OCI-LY7 (cell line): ENCODE data around the gene SP7. TPM values are rescaled to one million over a fixed set of nuclear protein-coding genes. Genes with fewer than 3 reads are reported as not detected.

ENCODE experiments used
- BruUV-seq: library from RNA; stranded (reverse); fragments of 400-500 nt; replicated peaks from 2 replicates; lab custom pipeline; 2021; lab: Mats Ljungman, UMichigan
- CTCF ChIA-PET: fragments of 300-600 bp; sonication (Branson Sonifier 250); formaldehyde crosslinking; loops from one replicate; lab custom pipeline; 2022; ENCODE audit warnings: antibody characterized with exemption; ENCODE audit not compliant: unreplicated experiment; lab: Charles Lee
- POLR2A ChIA-PET: fragments of 300-600 bp; sonication (Branson Sonifier 250); formaldehyde crosslinking; loops from one replicate; lab custom pipeline; 2022; ENCODE audit warnings: antibody characterized with exemption; lab: Charles Lee
- DNase-seq: peaks from one replicate; pipeline ENCODE4 v3.0.0-alpha.2; 2015; ENCODE audit warnings: low spot score
- H2AFZ ChIP-seq: fragments of 200-600 bp; sonication (generic), shearing (Covaris generic); 2 replicates; pipeline ENCODE4 v1.6.1; 2014; ENCODE audit warnings: mild to moderate bottlenecking, antibody characterized with exemption, low read length, moderate library complexity
- H3K27ac ChIP-seq: fragments of 200-600 bp; sonication (generic); 2 replicates; pipeline ENCODE4 v1.5.1; 2014; ENCODE audit warnings: mixed run types, low read depth, mild to moderate bottlenecking, moderate library complexity, low read length, inconsistent platforms; ENCODE audit not compliant: poor library complexity, severe bottlenecking
- H3K36me3 ChIP-seq: fragments of 200-600 bp; sonication (generic); 2 replicates; pipeline ENCODE4 v1.6.1; 2014; ENCODE audit warnings: mild to moderate bottlenecking, antibody characterized with exemption, low read length, moderate library complexity, mixed read lengths; ENCODE audit not compliant: insufficient read depth
- H3K4me1 ChIP-seq: fragments of 200-600 bp; sonication (generic); 2 replicates; pipeline ENCODE4 v1.5.1; 2014; ENCODE audit warnings: mild to moderate bottlenecking, low read length; ENCODE audit not compliant: insufficient read depth, poor library complexity, severe bottlenecking
- H3K4me2 ChIP-seq: fragments of 200-600 bp; sonication (generic); 2 replicates; pipeline ENCODE4 v1.6.1; 2014; ENCODE audit warnings: mild to moderate bottlenecking, low read length
- H3K4me3 ChIP-seq: fragments of 200-600 bp; sonication (generic); 2 replicates; pipeline ENCODE4 v1.5.1; 2014; ENCODE audit warnings: mild to moderate bottlenecking, low read depth, low read length; ENCODE audit not compliant: poor library complexity, severe bottlenecking
- H3K79me2 ChIP-seq: fragments of 200-600 bp; sonication (generic); 2 replicates; pipeline ENCODE4 v1.6.1; 2016; ENCODE audit warnings: low read depth, mild to moderate bottlenecking, low read length, moderate library complexity, mixed read lengths; ENCODE audit not compliant: insufficient read depth
- H3K9me2 ChIP-seq: fragments of 200-600 bp; sonication (generic); 2 replicates; pipeline ENCODE4 v1.6.1; 2016; ENCODE audit warnings: mild to moderate bottlenecking, low read length, mixed read lengths; ENCODE audit not compliant: insufficient read depth
- H3K9me3 ChIP-seq: fragments of 200-600 bp; sonication (generic); 2 replicates; pipeline ENCODE4 v1.6.1; 2014; ENCODE audit warnings: mild to moderate bottlenecking, mixed run types, low read length, mixed read lengths
- H4K20me1 ChIP-seq: fragments of 200-600 bp; sonication (generic); 2 replicates; pipeline ENCODE4 v1.6.1; 2014; ENCODE audit warnings: mild to moderate bottlenecking, antibody characterized with exemption, low read length, moderate library complexity, mixed read lengths; ENCODE audit not compliant: insufficient read depth
- CTCF ChIP-seq: fragments of 200-600 bp; sonication (generic); conservative IDR thresholded peaks from 2 replicates; pipeline ENCODE4 v1.5.1; 2014; ENCODE audit warnings: mild to moderate bottlenecking, antibody characterized with exemption, low read length, moderate library complexity, mixed read lengths
- EZH2phosphoT487 ChIP-seq: fragments of 200-600 bp; sonication (generic); IDR thresholded peaks from 2 replicates; pipeline ENCODE4 v1.6.1; 2018; ENCODE audit warnings: low read depth, borderline replicate concordance, mild to moderate bottlenecking, mixed run types, antibody characterized with exemption, low read length, moderate library complexity, mixed read lengths
- intact Hi-C: fragments of 100-400 bp; cut with micrococcal nuclease; formaldehyde crosslinking; loops from one replicate; pipeline ENCODE4 v1.10.0; 2022; ENCODE audit not compliant: unreplicated experiment
- total RNA-seq, 2 experiments: library from RNA; depleted of rRNA in 1 of 2; stranded (reverse); fragments of >200 nt in 1 of 2; shearing (Covaris generic) in 1 of 2; gene quantifications; 2 replicates each; pipeline ENCODE4 v1.2.3, GENCODE V29; 2014 to 2022

Gene SP7
- total RNA-seq, 2 experiments from 2014 or later = 0.16 to 0.27 TPM

DNA sequence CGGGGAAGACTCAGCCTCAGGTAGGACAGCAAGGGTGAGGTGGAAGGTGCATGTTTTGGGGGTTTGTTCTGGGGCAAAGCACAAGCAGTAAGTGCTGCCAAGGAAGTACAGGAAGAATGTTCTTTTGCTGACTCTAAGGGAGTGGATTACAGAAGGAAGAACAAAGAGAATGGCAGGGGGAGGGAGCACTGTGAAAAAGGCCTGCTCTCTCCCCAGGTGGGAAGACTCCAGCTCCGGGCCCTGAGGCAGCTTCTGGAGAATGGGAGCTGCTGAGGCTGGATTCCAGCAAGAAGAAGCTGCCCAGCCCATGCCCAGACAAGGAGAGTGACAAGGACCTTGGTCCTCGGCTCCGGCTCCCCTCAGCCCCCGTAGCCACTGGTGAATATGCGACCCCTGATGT is 47.8 kb downstream of the SP7 start:
- Histone ChIP-seq H3K27ac (no peak overlapping the region), H3K9me3 (no peaks in the 10 kb centered on the region), H4K20me1 (no peaks in the 10 kb centered on the region), H3K4me2 (no peak overlapping the region), H2AFZ (no peak overlapping the region), H3K36me3 (peaks cover 90% of the 10 kb centered on the region), H3K4me1 (no peaks in the 10 kb centered on the region), H3K79me2 (no peaks in the 10 kb centered on the region), H3K9me2 (no peaks in the 10 kb centered on the region), H3K4me3 (no peak overlapping the region)
- ChIA-PET CTCF (interaction anchor here (0.6 to 1.4 kb wide), 4 partner anchors 19 to 221 kb away, joined by 3 to 4 read pairs (median 3); no protein-coding TSS in a partner anchor), POLR2A (interaction anchor here (0.8 kb wide), 1 partner anchor 20 kb away, joined by 3 read pairs; the partner anchor contains the start of gene ESPL1)
- TF ChIP-seq CTCF = no peak
- no peak for TF ChIP-seq EZH2phosphoT487
- DNase-seq = no peak
- no TSS peak for BruUV-seq
- intact Hi-C loops = no loop called here

GRCh38 chr12:53287741-53288216 is 48.4 kb downstream of the SP7 start:
- BruUV-seq = no TSS peak
- no peak for TF ChIP-seq EZH2phosphoT487
- peak; percentile 90 for TF ChIP-seq CTCF

DNA sequence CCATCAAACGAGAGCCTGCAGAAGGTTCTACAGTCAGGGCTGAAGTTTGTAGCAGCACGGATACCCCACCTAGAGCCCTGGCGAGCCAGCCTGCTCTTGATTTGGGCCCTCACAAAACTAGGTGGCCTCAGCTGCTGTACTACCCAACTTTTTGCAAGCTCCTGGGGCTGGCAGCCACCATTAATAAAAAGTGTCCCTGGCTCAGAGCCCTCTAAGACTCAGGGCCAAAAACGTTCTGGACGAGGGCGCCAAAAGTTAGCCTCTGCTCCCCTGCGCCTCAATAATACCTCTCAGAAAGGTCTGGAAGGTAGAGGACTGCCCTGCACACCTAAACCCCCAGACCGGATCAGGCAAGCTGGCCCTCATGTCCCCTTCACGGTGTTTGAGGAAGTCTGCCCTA is 49.7 kb downstream of the SP7 start:
- TF ChIP-seq EZH2phosphoT487 (no peak), CTCF (no peak)
- H3K4me1 ChIP-seq = no peaks in the 10 kb centered on the region
- H3K36me3 ChIP-seq = peaks cover 90% of the 10 kb centered on the region
- no peaks in the 10 kb centered on the region for H4K20me1 ChIP-seq
- no peak for DNase-seq
- H3K27ac ChIP-seq = no peak overlapping the region
- H2AFZ ChIP-seq = no peak overlapping the region
- no peaks in the 10 kb centered on the region for H3K79me2 ChIP-seq
- H3K4me2 ChIP-seq = no peak overlapping the region
- CTCF ChIA-PET = interaction anchor here (1.0 kb wide), 1 partner anchor 17 kb away, joined by 4 read pairs; no protein-coding TSS in a partner anchor
- no TSS peak for BruUV-seq
- intact Hi-C loops = no loop called here
- POLR2A ChIA-PET = interaction anchor here (1.4 kb wide), 1 partner anchor 35 kb away, joined by 3 read pairs; the partner anchor contains the start of gene AAAS
- H3K9me2 ChIP-seq = no peaks in the 10 kb centered on the region
- H3K9me3 ChIP-seq = no peaks in the 10 kb centered on the region
- no peak overlapping the region for H3K4me3 ChIP-seq

More at GRCh38 chr12:53287741-53288216, 48.4 kb downstream of the SP7 start:
- peaks cover 90% of the 10 kb centered on the region for H3K36me3 ChIP-seq
- H3K4me1 ChIP-seq = no peaks in the 10 kb centered on the region
- no peaks in the 10 kb centered on the region for H3K9me2 ChIP-seq
- H3K27ac ChIP-seq = no peak overlapping the region
- ChIA-PET POLR2A (interaction anchor here (1.4 kb wide), 1 partner anchor 33 kb away, joined by 3 read pairs; the partner anchor contains the start of gene AAAS), CTCF (interaction anchor here (0.6 to 1.4 kb wide), 4 partner anchors 19 to 221 kb away, joined by 3 to 4 read pairs (median 3); no protein-coding TSS in a partner anchor)
- intact Hi-C loops = loop anchor here (1.0 kb wide), 2 partner anchors 74 to 128 kb away; no protein-coding TSS in a partner anchor
- H3K79me2 ChIP-seq = no peaks in the 10 kb centered on the region
- no peak overlapping the region for H3K4me2 ChIP-seq
- no peaks in the 10 kb centered on the region for H3K9me3 ChIP-seq
- H3K4me3 ChIP-seq = no peak overlapping the region
- no peak overlapping the region for H2AFZ ChIP-seq
- no peaks in the 10 kb centered on the region for H4K20me1 ChIP-seq
- peak; percentile 73 for DNase-seq
